Coronary artery (tissue), 2 donors: ENCODE data around the gene CARMIL1.

ENCODE experiments used
- DNase-seq: peaks from one replicate; pipeline ENCODE4 v3.0.0-alpha.2; 2017; ENCODE audit warnings: low spot score
- H3K27ac ChIP-seq, 2 donors: fragments of 200-600 bp; sonication (generic); one replicate each; pipeline ENCODE4 v1.5.1; 2016 to 2019
- H3K4me3 ChIP-seq: fragments of 200-600 bp; sonication (generic); 2 replicates; pipeline ENCODE4 v1.5.1; 2016; ENCODE audit warnings: mild to moderate bottlenecking, moderate library complexity
- TF ChIP-seq, protein P1 (sequence below): fragments of 200-600 bp; sonication (generic); IDR thresholded peaks from one replicate; pipeline ENCODE4 v1.5.1; 2019; ENCODE audit warnings: antibody characterized with exemption

CARMIL1 gene

DNA sequence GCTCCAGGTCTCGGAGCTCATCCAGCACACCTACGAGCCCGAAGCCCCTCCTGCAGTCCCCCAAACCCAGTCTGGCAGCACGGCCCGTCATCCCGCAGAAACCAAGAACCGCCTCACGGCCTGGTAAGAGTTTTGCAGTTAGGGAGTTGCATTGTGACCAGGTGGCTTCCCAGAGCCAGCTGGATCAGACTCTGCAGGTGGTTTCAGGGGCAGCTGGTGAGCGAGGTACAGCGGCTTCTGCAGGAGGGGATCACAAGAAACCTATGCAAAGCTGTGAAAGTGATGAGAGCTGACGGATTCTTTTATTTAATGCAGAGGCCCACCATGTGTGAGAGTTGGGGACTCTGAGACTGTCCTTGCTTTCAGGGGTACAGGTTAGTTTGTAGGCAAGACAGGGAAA lies 327.0 kb downstream of the CARMIL1 start:
- H3K27ac ChIP-seq: no peak overlapping the region
- TF ChIP-seq, protein P1, sequence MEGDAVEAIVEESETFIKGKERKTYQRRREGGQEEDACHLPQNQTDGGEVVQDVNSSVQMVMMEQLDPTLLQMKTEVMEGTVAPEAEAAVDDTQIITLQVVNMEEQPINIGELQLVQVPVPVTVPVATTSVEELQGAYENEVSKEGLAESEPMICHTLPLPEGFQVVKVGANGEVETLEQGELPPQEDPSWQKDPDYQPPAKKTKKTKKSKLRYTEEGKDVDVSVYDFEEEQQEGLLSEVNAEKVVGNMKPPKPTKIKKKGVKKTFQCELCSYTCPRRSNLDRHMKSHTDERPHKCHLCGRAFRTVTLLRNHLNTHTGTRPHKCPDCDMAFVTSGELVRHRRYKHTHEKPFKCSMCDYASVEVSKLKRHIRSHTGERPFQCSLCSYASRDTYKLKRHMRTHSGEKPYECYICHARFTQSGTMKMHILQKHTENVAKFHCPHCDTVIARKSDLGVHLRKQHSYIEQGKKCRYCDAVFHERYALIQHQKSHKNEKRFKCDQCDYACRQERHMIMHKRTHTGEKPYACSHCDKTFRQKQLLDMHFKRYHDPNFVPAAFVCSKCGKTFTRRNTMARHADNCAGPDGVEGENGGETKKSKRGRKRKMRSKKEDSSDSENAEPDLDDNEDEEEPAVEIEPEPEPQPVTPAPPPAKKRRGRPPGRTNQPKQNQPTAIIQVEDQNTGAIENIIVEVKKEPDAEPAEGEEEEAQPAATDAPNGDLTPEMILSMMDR: no peak
- H3K4me3 ChIP-seq: no peak overlapping the region
- DNase-seq: no peak

DNA sequence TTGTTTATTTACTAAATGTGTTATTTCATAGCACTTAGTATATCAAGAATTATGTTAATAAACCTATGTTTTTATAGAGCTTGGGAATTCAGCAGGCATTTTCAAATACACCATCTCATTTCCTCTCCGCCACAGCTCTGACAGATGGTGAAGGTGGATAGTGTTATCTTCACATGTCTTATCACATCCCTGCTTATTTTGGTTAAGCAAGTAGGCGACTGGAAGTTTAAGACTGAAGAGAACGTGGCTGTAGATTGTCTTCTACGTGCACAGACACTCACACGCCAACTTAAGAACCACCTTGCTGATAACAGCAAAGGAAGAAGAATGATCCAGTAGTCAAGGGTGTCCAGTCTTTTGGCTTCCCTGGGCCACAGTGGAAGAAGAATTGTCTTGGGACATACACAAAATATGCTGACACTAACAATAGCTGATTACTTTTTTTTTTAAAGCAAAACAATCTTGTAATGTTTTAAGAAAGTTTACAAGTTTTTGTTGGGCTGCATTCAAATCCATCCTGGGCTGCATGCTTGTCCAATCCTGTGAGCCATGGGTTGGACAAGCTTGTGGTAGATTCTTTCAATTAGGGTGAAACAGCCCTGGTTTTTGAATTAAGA lies 329.5 kb downstream of the CARMIL1 start:
- no peak overlapping the region for H3K27ac ChIP-seq
- TF ChIP-seq, protein P1: no peak
- DNase-seq: no peak
- H3K4me3 ChIP-seq: no peak overlapping the region

DNA sequence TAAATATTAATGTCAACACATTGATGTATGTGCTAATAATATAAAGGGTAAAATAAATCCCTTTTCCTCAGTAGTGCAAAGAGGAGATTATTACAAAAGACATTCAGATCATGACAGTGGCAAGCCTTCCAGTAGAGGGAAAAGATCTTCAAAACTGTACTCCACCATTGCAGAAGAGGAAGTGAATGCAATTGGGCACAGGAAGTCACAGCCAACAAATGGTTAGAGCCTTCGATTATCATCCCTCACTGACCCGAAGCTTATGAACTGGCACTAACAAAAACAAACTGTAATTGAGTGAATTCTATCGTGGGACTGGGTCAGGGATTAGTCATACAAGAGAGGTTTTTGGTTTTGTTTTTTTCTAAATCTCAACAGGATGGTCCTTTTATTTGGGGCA lies 333.5 kb downstream of the CARMIL1 start:
- no peak for DNase-seq
- TF ChIP-seq, protein P1: no peak
- no peak overlapping the region for H3K4me3 ChIP-seq
- H3K27ac ChIP-seq: no peak overlapping the region

DNA sequence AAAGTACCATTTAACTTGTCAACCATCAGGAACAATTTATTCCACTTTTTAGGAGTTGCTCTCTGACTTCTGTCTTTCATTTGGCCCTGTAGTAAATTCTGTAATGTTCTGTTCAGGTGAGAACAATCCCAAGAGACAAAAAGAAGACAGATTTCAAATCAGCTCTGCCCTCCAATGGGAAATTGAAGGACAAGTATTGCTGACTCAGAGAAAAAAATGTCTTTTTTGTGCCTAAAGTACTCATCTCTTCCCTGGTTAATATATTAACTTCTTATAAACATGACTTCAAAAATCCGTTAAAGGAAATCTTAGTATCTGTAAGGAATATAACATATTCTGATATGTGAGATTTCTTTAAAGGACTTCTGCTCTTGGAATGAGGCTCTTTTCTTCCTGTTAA lies 334.2 kb downstream of the CARMIL1 start:
- DNase-seq: no peak
- TF ChIP-seq, protein P1: no peak
- H3K27ac ChIP-seq: no peak overlapping the region
- no peak overlapping the region for H3K4me3 ChIP-seq

DNA sequence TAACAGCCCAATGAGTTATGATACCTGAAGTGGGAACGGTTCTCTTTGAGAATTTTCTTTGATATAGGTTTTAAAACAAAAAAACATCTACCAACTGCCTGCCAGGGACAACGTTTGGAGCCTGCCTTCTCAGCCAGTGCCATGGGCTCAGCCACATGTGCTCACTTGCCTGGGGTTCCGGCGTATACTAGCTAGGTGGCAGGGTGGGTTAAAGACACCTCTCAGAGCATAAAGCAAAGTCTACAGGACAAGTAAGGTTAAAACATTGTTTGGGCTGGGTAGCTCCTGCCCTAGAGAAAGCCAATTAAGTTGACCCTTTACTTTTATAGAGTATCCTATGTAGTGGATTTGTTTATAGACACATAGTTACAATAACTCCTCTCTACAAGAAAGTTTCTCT lies 334.9 kb downstream of the CARMIL1 start:
- H3K27ac ChIP-seq: no peak overlapping the region
- no peak for DNase-seq
- TF ChIP-seq, protein P1: no peak
- H3K4me3 ChIP-seq: no peak overlapping the region

DNA sequence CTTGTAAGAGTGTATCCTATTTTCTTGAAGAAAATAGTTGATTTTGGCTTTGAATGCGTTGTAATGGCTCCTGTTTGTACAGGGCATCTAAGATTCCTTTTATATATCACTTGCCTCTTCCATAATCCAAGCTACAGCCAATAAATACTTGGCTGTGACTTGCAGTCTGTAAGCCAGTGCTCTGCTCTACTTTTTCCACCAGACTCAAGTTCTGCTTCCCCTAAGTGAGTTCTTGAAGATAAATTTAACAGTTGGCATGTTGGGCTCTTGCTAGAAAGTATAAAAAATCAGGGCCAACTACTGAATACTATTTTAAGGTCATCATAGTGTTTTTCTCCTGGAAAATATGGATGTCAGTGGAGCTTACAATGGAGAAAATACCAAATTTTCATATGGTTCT lies 336.3 kb downstream of the CARMIL1 start:
- DNase-seq: no peak
- H3K4me3 ChIP-seq: no peak overlapping the region
- TF ChIP-seq, protein P1: no peak
- no peak overlapping the region for H3K27ac ChIP-seq

DNA sequence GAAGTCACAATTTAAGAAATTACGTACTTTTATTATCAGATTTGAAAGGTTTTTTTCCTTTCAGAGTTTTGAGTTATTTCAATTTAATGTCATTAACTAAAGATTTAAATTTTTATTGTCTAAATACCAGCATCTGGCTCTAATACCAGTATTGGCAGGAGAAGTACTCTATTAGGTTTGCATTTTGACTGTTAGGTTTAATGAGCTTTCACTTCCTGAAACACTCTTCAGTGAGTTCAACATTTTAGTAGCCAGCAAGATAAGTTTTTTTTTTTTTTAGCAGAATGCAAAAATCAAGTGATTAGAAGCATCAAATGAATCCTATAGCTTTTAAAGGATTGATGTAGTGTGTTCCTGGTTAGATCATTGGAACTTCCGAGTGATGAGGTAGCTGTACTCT lies 338.8 kb downstream of the CARMIL1 start:
- DNase-seq: no peak
- TF ChIP-seq, protein P1: no peak
- H3K27ac ChIP-seq: no peak overlapping the region
- no peak overlapping the region for H3K4me3 ChIP-seq
